Adipocyte (in vitro differentiated cells): ENCODE results near the gene PSMD14.

Experiments
- DNase-seq: peaks from one replicate; pipeline ENCODE4 v3.0.0-alpha.2; 2015; ENCODE audit warnings: low read depth
- H3K27me3 ChIP-seq: replicated peaks from 2 replicates; pipeline ENCODE4 v1.7.0; 2013; ENCODE audit warnings: mild to moderate bottlenecking, low read length, moderate library complexity; ENCODE audit not compliant: control insufficient read depth, insufficient read depth
- H3K36me3 ChIP-seq: 2 replicates; pipeline ENCODE4 v1.7.0; 2013; ENCODE audit warnings: low read length, mild to moderate bottlenecking, moderate library complexity; ENCODE audit not compliant: control insufficient read depth, insufficient read depth, severe bottlenecking
- H3K4me1 ChIP-seq: 2 replicates; pipeline ENCODE4 v1.7.0; 2013; ENCODE audit warnings: mild to moderate bottlenecking, low read length, moderate library complexity; ENCODE audit not compliant: control insufficient read depth, insufficient read depth
- H3K4me3 ChIP-seq: 2 replicates; pipeline ENCODE4 v1.7.0; 2013; ENCODE audit warnings: mild to moderate bottlenecking, low read length, moderate library complexity
- H3K9ac ChIP-seq: 2 replicates; pipeline ENCODE4 v1.7.0; 2013; ENCODE audit warnings: mild to moderate bottlenecking, low read length, moderate library complexity
- H3K9me3 ChIP-seq: 2 replicates; pipeline ENCODE4 v1.7.0; 2013; ENCODE audit warnings: mild to moderate bottlenecking, low read length, moderate library complexity; ENCODE audit not compliant: control insufficient read depth

The PSMD14 gene

GRCh38 chr2:161420406-161421074 is 112.3 kb downstream of the PSMD14 start:
- Histone ChIP-seq H3K36me3 (no peaks in the 10 kb centered on the region), H3K27me3 (peaks cover 86% of the 10 kb centered on the region), H3K9ac (no peak overlapping the region), H3K9me3 (peaks cover 6% of the 10 kb centered on the region), H3K4me3 (no peak overlapping the region), H3K4me1 (peaks cover 14% of the 10 kb centered on the region)
- no peak for DNase-seq

- Histone ChIP-seq H3K9ac (no peak overlapping the region), H3K36me3 (no peaks in the 10 kb centered on the region), H3K4me3 (no peak overlapping the region), H3K27me3 (peaks cover 88% of the 10 kb centered on the region), H3K9me3 (peaks cover 9% of the 10 kb centered on the region), H3K4me1 (peaks cover 6% of the 10 kb centered on the region)
- no peak for DNase-seq
Observed at GRCh38 chr2:161421686-161422085, 113.5 kb downstream of the PSMD14 start.

GRCh38 chr2:161422816-161423403 is 114.7 kb downstream of the PSMD14 start:
- no peak overlapping the region for H3K4me3 ChIP-seq
- no peak for DNase-seq
- peaks cover 86% of the 10 kb centered on the region for H3K27me3 ChIP-seq
- H3K9me3 ChIP-seq, result peaks cover 9% of the 10 kb centered on the region
- H3K9ac ChIP-seq, result no peak overlapping the region
- peaks cover 9% of the 10 kb centered on the region for H3K4me1 ChIP-seq
- no peaks in the 10 kb centered on the region for H3K36me3 ChIP-seq

- Histone ChIP-seq H3K36me3 (no peaks in the 10 kb centered on the region), H3K4me3 (peak overlapping the region; percentile 65), H3K27me3 (peaks cover 82% of the 10 kb centered on the region), H3K9ac (no peak overlapping the region), H3K9me3 (peaks cover 9% of the 10 kb centered on the region), H3K4me1 (peaks cover 7% of the 10 kb centered on the region)
- no peak for DNase-seq
Observed at GRCh38 chr2:161423421-161424393, 115.5 kb downstream of the PSMD14 start.

GRCh38 chr2:161424394-161424769 is 116.2 kb downstream of the PSMD14 start:
- no peak overlapping the region for H3K9ac ChIP-seq
- peaks cover 75% of the 10 kb centered on the region for H3K27me3 ChIP-seq
- H3K9me3 ChIP-seq, result peaks cover 9% of the 10 kb centered on the region
- no peak for DNase-seq
- peaks cover 4% of the 10 kb centered on the region for H3K4me1 ChIP-seq
- H3K36me3 ChIP-seq, result no peaks in the 10 kb centered on the region
- no peak overlapping the region for H3K4me3 ChIP-seq

GRCh38 chr2:161424891-161425727 is 116.9 kb downstream of the PSMD14 start:
- Histone ChIP-seq H3K4me1 (peaks cover 4% of the 10 kb centered on the region), H3K27me3 (peaks cover 69% of the 10 kb centered on the region), H3K4me3 (no peak overlapping the region), H3K9ac (no peak overlapping the region), H3K9me3 (peaks cover 9% of the 10 kb centered on the region), H3K36me3 (no peaks in the 10 kb centered on the region)
- no peak for DNase-seq

GRCh38 chr2:161425728-161426454 is 117.7 kb downstream of the PSMD14 start:
- peaks cover 61% of the 10 kb centered on the region for H3K27me3 ChIP-seq
- H3K4me3 ChIP-seq, result no peak overlapping the region
- peaks cover 9% of the 10 kb centered on the region for H3K9me3 ChIP-seq
- peaks cover 4% of the 10 kb centered on the region for H3K4me1 ChIP-seq
- no peaks in the 10 kb centered on the region for H3K36me3 ChIP-seq
- DNase-seq, result no peak
- H3K9ac ChIP-seq, result no peak overlapping the region

GRCh38 chr2:161426455-161426921 is 118.3 kb downstream of the PSMD14 start:
- H3K9me3 ChIP-seq, result peaks cover 9% of the 10 kb centered on the region
- H3K4me1 ChIP-seq, result peaks cover 4% of the 10 kb centered on the region
- peaks cover 57% of the 10 kb centered on the region for H3K27me3 ChIP-seq
- no peaks in the 10 kb centered on the region for H3K36me3 ChIP-seq
- peak overlapping the region; percentile 74 for H3K4me3 ChIP-seq
- no peak for DNase-seq
- H3K9ac ChIP-seq, result no peak overlapping the region

- Histone ChIP-seq H3K27me3 (peaks cover 51% of the 10 kb centered on the region), H3K4me1 (peaks cover 4% of the 10 kb centered on the region), H3K9ac (peak overlapping the region; percentile 4), H3K4me3 (peak overlapping the region; percentile 74), H3K36me3 (no peaks in the 10 kb centered on the region), H3K9me3 (peaks cover 9% of the 10 kb centered on the region)
- DNase-seq, result peak; percentile 51
Observed at GRCh38 chr2:161426922-161427663, 118.9 kb downstream of the PSMD14 start.
